PFSK-1 (cell line): ENCODE results near the gene VPS37D.

Source experiments
- POLR2AphosphoS5 ChIP-seq: IDR thresholded peaks from 2 replicates; pipeline ENCODE4 v1.6.1; 2012; ENCODE audit warnings: low read depth, mild to moderate bottlenecking, control low read depth, low read length, moderate library complexity
- SIN3A ChIP-seq: IDR thresholded peaks from 2 replicates; pipeline ENCODE4 v1.6.1; 2012; ENCODE audit warnings: mild to moderate bottlenecking, low read length, moderate library complexity, borderline replicate concordance; ENCODE audit not compliant: insufficient read depth
- TF ChIP-seq, protein P1 (sequence below), 2 experiments: IDR thresholded peaks; 2 replicates each; pipeline versions ENCODE4 v1.6.1 to v1.8.0; 2011 to 2012; ENCODE audit warnings: low read depth in 2 of 2, low read length in 2 of 2, control low read depth in 1 of 2, inconsistent platforms in 1 of 2, mild to moderate bottlenecking in 1 of 2, moderate library complexity in 1 of 2; ENCODE audit not compliant: insufficient read depth in 1 of 2

DNA sequence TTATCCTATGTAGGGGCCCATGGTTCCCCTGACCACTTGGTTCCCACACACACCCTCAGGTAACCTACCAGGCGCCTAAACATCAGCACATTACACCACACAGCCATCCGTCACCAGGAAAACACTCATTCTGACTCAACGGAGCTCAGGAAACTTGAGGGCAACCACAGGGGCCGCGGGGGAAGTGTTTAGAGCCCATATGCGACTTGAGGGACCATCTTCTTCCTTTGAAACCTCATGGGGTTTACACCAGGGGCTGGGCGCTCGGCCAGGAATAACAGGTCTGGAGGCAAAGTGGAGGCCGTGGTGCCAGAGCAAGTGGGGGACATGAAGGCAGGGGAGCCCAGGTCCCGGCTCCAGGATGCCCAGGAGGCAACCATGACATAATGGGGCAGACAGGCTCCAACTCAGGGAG lies 50.4 kb downstream of the VPS37D start:
- TF ChIP-seq POLR2AphosphoS5 = no peak
- TF ChIP-seq, protein P1, sequence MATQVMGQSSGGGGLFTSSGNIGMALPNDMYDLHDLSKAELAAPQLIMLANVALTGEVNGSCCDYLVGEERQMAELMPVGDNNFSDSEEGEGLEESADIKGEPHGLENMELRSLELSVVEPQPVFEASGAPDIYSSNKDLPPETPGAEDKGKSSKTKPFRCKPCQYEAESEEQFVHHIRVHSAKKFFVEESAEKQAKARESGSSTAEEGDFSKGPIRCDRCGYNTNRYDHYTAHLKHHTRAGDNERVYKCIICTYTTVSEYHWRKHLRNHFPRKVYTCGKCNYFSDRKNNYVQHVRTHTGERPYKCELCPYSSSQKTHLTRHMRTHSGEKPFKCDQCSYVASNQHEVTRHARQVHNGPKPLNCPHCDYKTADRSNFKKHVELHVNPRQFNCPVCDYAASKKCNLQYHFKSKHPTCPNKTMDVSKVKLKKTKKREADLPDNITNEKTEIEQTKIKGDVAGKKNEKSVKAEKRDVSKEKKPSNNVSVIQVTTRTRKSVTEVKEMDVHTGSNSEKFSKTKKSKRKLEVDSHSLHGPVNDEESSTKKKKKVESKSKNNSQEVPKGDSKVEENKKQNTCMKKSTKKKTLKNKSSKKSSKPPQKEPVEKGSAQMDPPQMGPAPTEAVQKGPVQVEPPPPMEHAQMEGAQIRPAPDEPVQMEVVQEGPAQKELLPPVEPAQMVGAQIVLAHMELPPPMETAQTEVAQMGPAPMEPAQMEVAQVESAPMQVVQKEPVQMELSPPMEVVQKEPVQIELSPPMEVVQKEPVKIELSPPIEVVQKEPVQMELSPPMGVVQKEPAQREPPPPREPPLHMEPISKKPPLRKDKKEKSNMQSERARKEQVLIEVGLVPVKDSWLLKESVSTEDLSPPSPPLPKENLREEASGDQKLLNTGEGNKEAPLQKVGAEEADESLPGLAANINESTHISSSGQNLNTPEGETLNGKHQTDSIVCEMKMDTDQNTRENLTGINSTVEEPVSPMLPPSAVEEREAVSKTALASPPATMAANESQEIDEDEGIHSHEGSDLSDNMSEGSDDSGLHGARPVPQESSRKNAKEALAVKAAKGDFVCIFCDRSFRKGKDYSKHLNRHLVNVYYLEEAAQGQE (IDR thresholded peaks at IDR 0.05; ENCODE audit: insufficient read depth in 1 of 2, low read depth in 2 of 2, low read length in 2 of 2) = no peak
- TF ChIP-seq SIN3A = no peak
